Activated B cell treated with CpG ODN at 0.5 μM for 24 hours (primary cell): ENCODE results near the gene MYNN. TPM values are rescaled to one million over a fixed set of nuclear protein-coding genes. Genes with fewer than 3 reads are reported as not detected.
"Not testable (repeated sequence)": the region's sequence is repeated elsewhere in the genome, so short reads cannot be mapped to it uniquely, and the experiment has no call there.

Experiments used
- ATAC-seq: fragments of 200-7000 bp; cut with Tn5 transposase; one replicate; pipeline ENCODE4 v1.10.0; 2021; ENCODE audit warnings: low read depth, mild to moderate bottlenecking, moderate library complexity
- CTCF ChIA-PET: fragments of 350-600 bp; sonication (Branson Sonifier 250); formaldehyde crosslinking; loops from one replicate; lab custom pipeline; 2021; ENCODE audit warnings: antibody characterized with exemption; lab: Charles Lee
- POLR2A ChIA-PET: fragments of 350-600 bp; sonication (Branson Sonifier 250); formaldehyde crosslinking; loops from one replicate; lab custom pipeline; 2021; ENCODE audit warnings: antibody characterized with exemption; lab: Charles Lee
- DNase-seq: peaks from one replicate; pipeline ENCODE4 v3.0.0; 2022
- H3K27ac Mint-ChIP-seq: one replicate; pipeline ENCODE4 v1.8.0; 2020; ENCODE audit warnings: mixed read lengths
- H3K27me3 Mint-ChIP-seq: one replicate; pipeline ENCODE4 v1.8.0; 2021; ENCODE audit warnings: mixed read lengths
- H3K36me3 Mint-ChIP-seq: one replicate; pipeline ENCODE4 v1.8.0; 2021; ENCODE audit warnings: low read depth, mixed read lengths
- H3K4me1 Mint-ChIP-seq: one replicate; pipeline ENCODE4 v1.8.0; 2021; ENCODE audit warnings: mixed read lengths
- H3K4me3 Mint-ChIP-seq: one replicate; pipeline ENCODE4 v1.8.0; 2020; ENCODE audit warnings: mild to moderate bottlenecking, mixed read lengths
- H3K9me3 Mint-ChIP-seq: one replicate; pipeline ENCODE4 v1.8.0; 2020; ENCODE audit warnings: mixed read lengths
- intact Hi-C: fragments of 100-400 bp; cut with micrococcal nuclease; formaldehyde crosslinking; loops from one replicate; pipeline ENCODE4 v1.15.1; 2024
- total RNA-seq: library from RNA; stranded (reverse); gene quantifications from 2 replicates; pipeline ENCODE4 v1.2.3, GENCODE V29; 2022
- TF ChIP-seq, protein P1 (sequence below): fragments of 200-600 bp; IDR thresholded peaks from one replicate; pipeline ENCODE4 v1.8.0; 2022; ENCODE audit warnings: antibody characterized with exemption, mild to moderate bottlenecking

MYNN gene
- 23.9 and 24.8 TPM in 2 replicates for total RNA-seq

DNA sequence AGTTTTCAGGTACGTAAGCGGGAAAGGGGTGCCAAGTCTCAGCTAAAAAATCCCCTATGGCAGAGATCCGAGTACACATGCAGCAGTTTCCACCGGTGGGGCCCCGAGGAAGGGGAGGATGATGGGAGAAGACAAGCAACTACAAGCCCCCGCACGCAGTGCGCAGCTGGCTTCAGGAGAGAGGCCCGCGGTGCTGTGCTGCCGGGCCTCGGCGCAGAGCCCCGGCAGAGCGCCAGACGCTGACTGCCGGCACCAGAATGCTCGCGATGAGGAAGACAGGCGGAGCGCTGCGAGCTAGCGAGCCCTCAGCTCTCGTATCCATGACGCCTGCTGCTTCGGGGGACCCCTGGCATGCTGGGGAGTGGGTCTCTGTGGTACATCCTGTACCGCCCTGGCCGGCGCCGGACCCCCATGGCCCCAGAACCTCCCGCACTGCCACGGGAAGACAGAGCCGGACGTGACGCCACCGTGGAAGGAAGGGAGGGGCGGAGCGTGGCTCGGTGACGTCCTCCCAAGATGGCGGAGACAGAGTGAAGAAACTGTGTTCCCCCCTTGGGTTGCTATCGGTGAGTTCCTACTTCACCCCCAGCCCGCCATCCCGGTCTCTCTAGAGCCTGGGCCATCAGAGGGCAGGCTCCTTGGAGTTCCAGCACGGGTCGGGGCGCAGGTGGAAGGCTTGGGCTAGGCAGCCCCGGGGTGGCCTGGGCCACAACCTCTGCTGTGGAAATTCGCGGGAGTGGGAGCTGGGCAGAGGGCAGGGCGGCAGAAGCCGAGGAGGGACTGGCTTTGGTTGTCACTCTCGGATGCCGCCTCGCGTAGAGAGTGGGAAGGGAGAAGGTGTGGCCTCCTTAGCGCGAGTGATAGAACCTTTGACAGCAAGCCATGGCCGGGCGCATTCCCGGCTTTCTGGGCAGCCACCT lies at the start of gene MYNN:
Gene MYNN (plus strand): TSS at position 500 of the 920 bp plus-strand sequence. CDS start 900 bp downstream, outside the sequence.
- Mint-ChIP-seq H3K4me3 (peak within 1 kb of the TSS; percentile 99), H3K36me3 (peaks cover 57% of the 10 kb centered on the region), H3K27ac (peak within 1 kb of the TSS; percentile 99), H3K9me3 (no peaks in the 10 kb centered on the region), H3K4me1 (peaks cover 50% of the 10 kb centered on the region), H3K27me3 (no peaks in the 10 kb centered on the region)
- TF ChIP-seq, protein P1, sequence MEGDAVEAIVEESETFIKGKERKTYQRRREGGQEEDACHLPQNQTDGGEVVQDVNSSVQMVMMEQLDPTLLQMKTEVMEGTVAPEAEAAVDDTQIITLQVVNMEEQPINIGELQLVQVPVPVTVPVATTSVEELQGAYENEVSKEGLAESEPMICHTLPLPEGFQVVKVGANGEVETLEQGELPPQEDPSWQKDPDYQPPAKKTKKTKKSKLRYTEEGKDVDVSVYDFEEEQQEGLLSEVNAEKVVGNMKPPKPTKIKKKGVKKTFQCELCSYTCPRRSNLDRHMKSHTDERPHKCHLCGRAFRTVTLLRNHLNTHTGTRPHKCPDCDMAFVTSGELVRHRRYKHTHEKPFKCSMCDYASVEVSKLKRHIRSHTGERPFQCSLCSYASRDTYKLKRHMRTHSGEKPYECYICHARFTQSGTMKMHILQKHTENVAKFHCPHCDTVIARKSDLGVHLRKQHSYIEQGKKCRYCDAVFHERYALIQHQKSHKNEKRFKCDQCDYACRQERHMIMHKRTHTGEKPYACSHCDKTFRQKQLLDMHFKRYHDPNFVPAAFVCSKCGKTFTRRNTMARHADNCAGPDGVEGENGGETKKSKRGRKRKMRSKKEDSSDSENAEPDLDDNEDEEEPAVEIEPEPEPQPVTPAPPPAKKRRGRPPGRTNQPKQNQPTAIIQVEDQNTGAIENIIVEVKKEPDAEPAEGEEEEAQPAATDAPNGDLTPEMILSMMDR, result no peak
- CTCF ChIA-PET, result interaction anchor here (0.7 to 3.1 kb wide), 6 partner anchors 10 to 90 kb away, joined by 3 to 17 read pairs (median 3); no protein-coding TSS in a partner anchor
- POLR2A ChIA-PET, result interaction anchor here (0.6 to 3.7 kb wide), 29 partner anchors 9 to 1097 kb away, joined by 3 to 86 read pairs (median 7); partner anchors contain the start of genes LRRC34, LRRIQ4, PHC3 and RPL22L1
- intact Hi-C loops, result loop anchor here (1.0 to 2.0 kb wide), 9 partner anchors 8 to 1678 kb away; partner anchors contain the start of genes GOLIM4, PHC3, SEC62 and TERC
- ATAC-seq (peak; percentile 77), DNase-seq (peak; percentile 91)

DNA sequence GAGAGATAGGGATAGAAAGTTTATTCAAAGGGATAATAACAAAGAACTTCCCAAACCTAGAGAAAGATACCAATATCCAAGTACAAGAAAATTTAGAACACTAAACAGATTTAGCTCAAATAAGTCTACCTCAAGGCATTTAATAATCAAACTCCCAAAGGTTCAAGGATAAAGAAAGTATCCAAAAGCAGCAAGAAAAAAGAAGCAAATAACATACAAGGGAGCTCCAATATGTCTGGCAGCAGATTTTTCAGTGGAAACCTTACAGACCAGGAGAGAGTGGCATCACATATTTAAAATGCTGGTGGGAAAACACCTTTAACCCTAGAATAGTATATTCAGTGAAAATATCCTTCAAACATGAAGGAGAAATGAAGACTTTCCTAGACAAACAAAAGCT lies 41.3 kb upstream of the MYNN start:
- CTCF ChIA-PET, result interaction anchor here (1.2 kb wide), 1 partner anchor 12 kb away, joined by 3 read pairs; no protein-coding TSS in a partner anchor
- POLR2A ChIA-PET, result not testable (repeated sequence)

DNA sequence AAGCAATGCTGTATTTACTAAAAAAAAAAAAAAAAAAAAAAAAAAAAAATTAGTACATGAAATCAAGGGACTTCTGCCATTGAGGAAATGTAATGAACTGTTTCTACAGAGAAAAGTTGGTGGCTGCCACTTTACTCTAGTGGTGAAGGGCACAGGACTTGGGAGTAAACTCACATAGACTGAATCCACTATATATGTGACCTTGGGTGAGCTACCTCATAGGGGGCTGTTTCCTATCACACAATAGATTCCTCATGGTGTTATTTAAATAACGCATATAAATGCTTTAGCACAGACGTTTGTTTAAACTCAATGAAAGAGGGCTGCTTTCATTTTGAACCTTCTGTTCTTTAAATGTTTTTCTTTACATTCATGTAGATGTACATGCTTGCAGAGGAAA lies 34.1 kb upstream of the MYNN start:
- TF ChIP-seq, protein P1, result no peak
- Mint-ChIP-seq H3K36me3 (no peaks in the 10 kb centered on the region), H3K9me3 (peaks cover 12% of the 10 kb centered on the region), H3K27ac (no peak overlapping the region), H3K4me3 (no peak overlapping the region), H3K27me3 (peaks cover 2% of the 10 kb centered on the region), H3K4me1 (no peaks in the 10 kb centered on the region)
- ChIA-PET POLR2A (no interaction called here), CTCF (no interaction called here)
- DNase-seq (no peak), ATAC-seq (no peak)
- intact Hi-C loops, result no loop called here

More for the DNA sequence above, 41.3 kb upstream of the MYNN start:
- intact Hi-C loops, H3K4me1 Mint-ChIP-seq, H3K4me3 Mint-ChIP-seq, DNase-seq, ATAC-seq, H3K27ac Mint-ChIP-seq, H3K36me3 Mint-ChIP-seq: not testable (repeated sequence)
- Mint-ChIP-seq H3K9me3 (peaks cover 36% of the 10 kb centered on the region), H3K27me3 (peaks cover 34% of the 10 kb centered on the region)

DNA sequence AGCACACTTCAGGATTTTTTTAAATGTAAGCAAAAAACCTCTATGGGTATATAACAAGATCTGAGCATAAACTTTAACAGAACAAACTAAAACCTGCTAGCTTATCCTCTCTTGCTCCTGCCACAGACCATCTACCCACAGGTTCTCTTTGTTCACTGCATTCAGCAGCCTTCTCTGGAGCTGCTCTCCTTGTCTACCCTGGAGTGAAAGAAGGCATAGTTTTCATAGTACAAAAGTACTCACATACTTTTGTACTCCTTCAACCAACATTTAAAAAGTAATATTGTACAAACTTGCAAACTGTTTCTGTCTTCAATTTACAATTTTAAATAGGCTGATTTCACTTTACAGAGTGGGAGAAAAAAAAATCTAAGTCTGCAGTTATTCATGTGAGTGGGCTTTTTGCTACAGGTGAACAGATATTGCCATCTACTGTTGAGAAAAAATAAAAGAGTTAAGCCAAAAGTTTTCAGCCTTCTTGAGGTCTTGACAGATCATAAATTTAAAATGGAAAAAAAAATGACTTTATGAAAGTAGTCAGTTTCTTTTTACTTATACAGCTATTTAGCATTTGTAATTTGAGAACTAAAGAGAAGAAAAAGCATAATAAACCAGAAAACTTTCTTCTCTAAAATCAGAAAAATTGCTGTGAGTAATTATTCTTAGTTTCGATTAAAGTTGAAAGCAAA lies 28.7 kb upstream of the MYNN start:
- no peaks in the 10 kb centered on the region for H3K36me3 Mint-ChIP-seq
- H3K27ac Mint-ChIP-seq, result no peak overlapping the region
- no peak for ATAC-seq
- ChIA-PET POLR2A (interaction anchor here (0.6 kb wide), 1 partner anchor 28 kb away, joined by 5 read pairs; no protein-coding TSS in a partner anchor), CTCF (interaction anchor here (0.9 to 1.8 kb wide), 4 partner anchors 10 to 879 kb away, joined by 3 to 6 read pairs (median 4); no protein-coding TSS in a partner anchor)
- no peak for DNase-seq
- H3K4me1 Mint-ChIP-seq, result no peaks in the 10 kb centered on the region
- H3K4me3 Mint-ChIP-seq, result no peak overlapping the region
- TF ChIP-seq, protein P1, result no peak
- H3K9me3 Mint-ChIP-seq, result no peaks in the 10 kb centered on the region
- intact Hi-C loops, result loop anchor here (1.0 to 5.0 kb wide), 2 partner anchors 82 to 1697 kb away; partner anchors contain the start of gene MECOM
- peaks cover 17% of the 10 kb centered on the region for H3K27me3 Mint-ChIP-seq

DNA sequence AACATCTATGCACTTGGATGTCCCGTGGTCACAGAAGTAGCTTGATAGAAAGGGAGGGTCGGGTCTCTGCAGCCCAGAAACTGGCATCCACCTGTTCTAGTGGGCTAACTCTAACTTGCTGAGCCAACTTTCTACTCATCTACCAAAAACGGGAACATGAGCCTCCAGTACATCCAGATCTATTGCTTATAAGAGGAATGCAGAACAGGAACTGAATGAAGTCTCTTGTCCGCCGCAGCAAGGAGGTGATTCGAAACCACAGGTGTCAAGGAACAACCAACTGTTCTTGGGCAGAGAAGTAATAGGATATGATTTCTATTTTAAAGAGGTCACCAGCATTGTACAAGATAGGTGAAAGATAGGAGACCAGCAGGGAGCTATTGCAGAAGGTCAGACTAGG lies 26.3 kb upstream of the MYNN start:
- no peak overlapping the region for H3K27ac Mint-ChIP-seq
- no peaks in the 10 kb centered on the region for H3K36me3 Mint-ChIP-seq
- TF ChIP-seq, protein P1, result no peak
- H3K9me3 Mint-ChIP-seq, result no peaks in the 10 kb centered on the region
- no peak overlapping the region for H3K4me3 Mint-ChIP-seq
- intact Hi-C loops, result loop anchor here (2.0 to 5.0 kb wide), 2 partner anchors 85 to 1534 kb away; partner anchors contain the start of gene MECOM
- ChIA-PET CTCF (interaction anchor here (1.9 kb wide), 1 partner anchor 598 kb away, joined by 6 read pairs; no protein-coding TSS in a partner anchor), POLR2A (no interaction called here)
- peaks cover 24% of the 10 kb centered on the region for H3K27me3 Mint-ChIP-seq
- no peak for DNase-seq
- peaks cover 4% of the 10 kb centered on the region for H3K4me1 Mint-ChIP-seq
- ATAC-seq, result no peak
